Brain microvascular endothelial cell (primary cell): Measurements from ENCODE around the gene SLC9A5.

Source experiments
- DNase-seq: peaks from one replicate; pipeline ENCODE4 v3.0.0-alpha.2; 2020
- H3K27ac ChIP-seq: fragments of 250-450 bp; sonication (Bioruptor Pico); 2 replicates; pipeline ENCODE4 v1.5.1; 2020; ENCODE audit warnings: mild to moderate bottlenecking, moderate library complexity
- H3K27me3 ChIP-seq: fragments of 250-450 bp; sonication (Bioruptor Pico); replicated peaks from 2 replicates; pipeline ENCODE4 v1.5.1; 2020; ENCODE audit warnings: mild to moderate bottlenecking
- H3K36me3 ChIP-seq: fragments of 250-450 bp; sonication (Bioruptor Pico); replicated peaks from 2 replicates; pipeline ENCODE4 v1.5.1; 2020; ENCODE audit warnings: mild to moderate bottlenecking
- H3K4me3 ChIP-seq: 2 replicates; pipeline ENCODE4 v1.5.1; 2011; ENCODE audit warnings: low read depth, mild to moderate bottlenecking, control low read depth, low read length, moderate library complexity
- in situ Hi-C: cut with HindIII; loops from 2 replicates; pipeline ENCODE4 v1.10.0; 2017; ENCODE audit warnings: low sequenced_read_pairs, low pct_ligation_motif_present
- TF ChIP-seq, protein P1 (sequence below): IDR thresholded peaks from 2 replicates; pipeline ENCODE4 v1.5.1; 2011; ENCODE audit warnings: low read depth, mild to moderate bottlenecking, moderate library complexity, low read length, control low read depth, inconsistent platforms; ENCODE audit errors: missing control alignments

The SLC9A5 gene

DNA sequence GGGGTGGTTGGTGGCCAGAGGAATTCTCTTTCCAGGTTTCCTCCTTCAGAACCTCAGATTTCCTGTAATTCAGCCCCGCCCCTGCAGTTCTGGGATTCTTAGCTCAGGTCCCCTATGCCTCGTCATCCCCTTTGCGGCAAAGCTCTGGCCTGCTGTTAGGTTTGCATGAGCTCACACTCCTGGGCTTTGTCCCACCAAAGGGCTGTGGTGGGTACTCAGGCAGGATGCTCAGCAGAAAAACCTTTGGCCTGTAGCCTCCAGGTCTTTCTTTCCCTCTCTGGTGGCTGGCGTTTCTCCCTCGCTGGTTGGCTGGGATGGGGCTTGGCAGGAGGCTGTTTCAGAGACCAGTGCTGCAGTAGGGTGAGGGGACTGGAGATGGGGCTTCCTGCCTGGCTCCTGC, 21.0 kb downstream of the SLC9A5 start:
- DNase-seq: peak; percentile 28
- in situ Hi-C loops: no loop called here
- Histone ChIP-seq H3K27me3 (no peaks in the 10 kb centered on the region), H3K27ac (no peak overlapping the region), H3K4me3 (no peak overlapping the region), H3K36me3 (no peaks in the 10 kb centered on the region)
- TF ChIP-seq, protein P1, sequence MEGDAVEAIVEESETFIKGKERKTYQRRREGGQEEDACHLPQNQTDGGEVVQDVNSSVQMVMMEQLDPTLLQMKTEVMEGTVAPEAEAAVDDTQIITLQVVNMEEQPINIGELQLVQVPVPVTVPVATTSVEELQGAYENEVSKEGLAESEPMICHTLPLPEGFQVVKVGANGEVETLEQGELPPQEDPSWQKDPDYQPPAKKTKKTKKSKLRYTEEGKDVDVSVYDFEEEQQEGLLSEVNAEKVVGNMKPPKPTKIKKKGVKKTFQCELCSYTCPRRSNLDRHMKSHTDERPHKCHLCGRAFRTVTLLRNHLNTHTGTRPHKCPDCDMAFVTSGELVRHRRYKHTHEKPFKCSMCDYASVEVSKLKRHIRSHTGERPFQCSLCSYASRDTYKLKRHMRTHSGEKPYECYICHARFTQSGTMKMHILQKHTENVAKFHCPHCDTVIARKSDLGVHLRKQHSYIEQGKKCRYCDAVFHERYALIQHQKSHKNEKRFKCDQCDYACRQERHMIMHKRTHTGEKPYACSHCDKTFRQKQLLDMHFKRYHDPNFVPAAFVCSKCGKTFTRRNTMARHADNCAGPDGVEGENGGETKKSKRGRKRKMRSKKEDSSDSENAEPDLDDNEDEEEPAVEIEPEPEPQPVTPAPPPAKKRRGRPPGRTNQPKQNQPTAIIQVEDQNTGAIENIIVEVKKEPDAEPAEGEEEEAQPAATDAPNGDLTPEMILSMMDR: no peak

DNA sequence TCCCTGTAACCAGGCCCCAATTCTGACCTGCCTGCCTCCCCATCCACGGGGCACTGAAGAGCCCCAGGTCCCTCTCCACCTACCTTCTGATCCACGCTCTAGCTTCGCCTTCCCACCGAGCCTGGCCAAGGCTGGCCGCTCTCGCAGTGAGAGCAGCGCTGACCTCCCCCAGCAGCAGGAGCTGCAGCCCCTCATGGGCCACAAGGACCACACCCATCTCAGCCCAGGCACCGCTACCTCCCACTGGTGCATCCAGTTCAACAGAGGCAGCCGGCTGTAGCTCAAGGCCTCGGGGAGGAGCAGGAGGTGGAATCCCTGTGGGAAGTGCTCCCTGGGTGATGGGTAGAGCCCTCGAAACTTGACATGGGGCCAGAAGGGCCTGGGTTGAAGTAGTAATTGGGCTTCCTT, 22.2 kb downstream of the SLC9A5 start:
- Histone ChIP-seq H3K27me3 (no peaks in the 10 kb centered on the region), H3K4me3 (no peak overlapping the region), H3K27ac (no peak overlapping the region), H3K36me3 (no peaks in the 10 kb centered on the region)
- in situ Hi-C loops: no loop called here
- TF ChIP-seq, protein P1: no peak
- DNase-seq: no peak

DNA sequence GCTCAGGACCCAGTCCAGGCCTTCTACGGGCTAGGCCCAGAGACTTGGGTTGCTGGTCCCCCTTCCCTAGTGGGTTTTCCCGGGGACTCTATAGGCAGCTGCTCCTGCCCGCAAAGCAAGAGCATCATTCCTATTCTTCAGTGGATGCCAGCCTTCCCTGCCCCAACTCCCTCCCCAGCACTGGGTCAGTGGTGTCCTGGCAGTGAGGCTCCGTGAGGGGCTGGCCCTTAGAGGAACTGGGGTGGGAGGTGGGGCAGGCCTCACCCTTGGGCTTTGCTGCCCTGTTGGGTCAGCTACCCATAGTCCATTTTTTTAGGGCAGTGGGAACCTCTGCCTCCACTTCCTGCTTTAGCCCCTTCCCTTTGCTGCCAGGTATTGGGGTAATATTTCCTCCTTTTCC, 22.7 kb downstream of the SLC9A5 start:
- in situ Hi-C loops: no loop called here
- TF ChIP-seq, protein P1: no peak
- Histone ChIP-seq H3K36me3 (no peaks in the 10 kb centered on the region), H3K27me3 (no peaks in the 10 kb centered on the region), H3K4me3 (no peak overlapping the region), H3K27ac (no peak overlapping the region)
- DNase-seq: no peak

DNA sequence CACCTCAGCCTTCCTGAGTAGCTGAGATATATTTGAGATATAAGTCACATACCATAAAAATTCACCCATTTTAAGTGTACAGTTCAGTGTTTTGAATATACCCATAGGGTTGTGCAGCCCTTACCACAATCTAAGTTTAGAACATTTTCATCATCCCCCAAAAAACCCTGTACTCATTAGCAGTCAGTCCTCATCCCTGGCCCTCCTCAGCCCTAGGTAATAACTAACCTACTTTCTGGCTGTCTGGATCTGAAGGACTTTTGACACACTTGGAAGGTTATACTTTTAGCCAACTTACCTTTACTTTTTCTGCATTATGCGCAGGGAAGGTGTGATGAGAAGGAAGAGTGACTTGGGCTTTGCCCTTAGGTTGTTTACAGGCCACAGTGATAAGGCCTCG, 26.5 kb downstream of the SLC9A5 start:
- no peaks in the 10 kb centered on the region for H3K36me3 ChIP-seq

DNA sequence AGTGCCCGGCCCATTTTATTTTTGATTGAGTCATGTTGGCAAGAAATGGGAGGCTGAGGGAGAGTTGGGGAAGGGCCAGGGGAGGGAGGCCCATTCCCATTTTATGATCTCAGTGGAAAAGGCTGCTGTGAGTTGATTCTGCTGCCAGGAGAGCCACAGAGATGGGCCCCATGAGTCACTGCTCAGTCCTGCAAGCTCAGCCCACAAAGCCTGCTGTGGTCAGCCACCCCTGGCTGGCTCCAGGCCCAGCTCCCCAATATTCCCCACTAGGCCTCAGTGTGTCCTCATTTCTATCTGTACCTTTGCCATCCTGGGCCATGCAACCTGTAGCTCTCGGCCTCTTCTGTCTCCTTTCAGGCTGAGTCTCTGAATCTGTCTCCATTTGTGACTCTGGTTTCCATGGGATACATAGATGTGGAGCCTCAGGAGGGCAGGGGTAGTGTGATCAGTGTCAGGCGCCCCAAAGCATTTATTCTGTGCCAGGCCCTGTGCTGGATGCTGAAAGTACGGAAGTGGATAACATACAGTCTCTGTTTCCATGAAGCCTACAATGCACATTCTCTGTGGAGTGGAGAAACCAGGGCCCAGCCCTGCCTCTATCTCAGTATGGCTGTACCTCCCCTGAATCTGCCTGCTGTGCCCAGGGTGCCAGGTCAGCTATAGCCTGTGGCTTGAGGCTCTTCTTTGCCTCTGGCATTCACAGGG, 28.7 kb downstream of the SLC9A5 start:
- Histone ChIP-seq H3K27ac (peak overlapping the region; percentile 64), H3K36me3 (no peaks in the 10 kb centered on the region), H3K4me3 (peak overlapping the region; percentile 9), H3K27me3 (no peaks in the 10 kb centered on the region)
- in situ Hi-C loops: no loop called here
- TF ChIP-seq, protein P1: no peak
- DNase-seq: peak; percentile 98

More for the DNA sequence above, 26.5 kb downstream of the SLC9A5 start:
- no peak overlapping the region for H3K4me3 ChIP-seq
- no peak overlapping the region for H3K27ac ChIP-seq
- no peaks in the 10 kb centered on the region for H3K27me3 ChIP-seq
- TF ChIP-seq, protein P1: no peak
- DNase-seq: no peak
- in situ Hi-C loops: no loop called here
